Mesendoderm (in vitro differentiated cells): ENCODE results near the gene CADM2.
"Not testable (repeated sequence)": the region's sequence is repeated elsewhere in the genome, so short reads cannot be mapped to it uniquely, and the experiment has no call there.

Experiments used
- DNase-seq: peaks from one replicate; pipeline ENCODE4 v3.0.0; 2013
- H2AK5ac ChIP-seq: 2 replicates; pipeline ENCODE4 v1.6.1; 2013; ENCODE audit warnings: low read length, inconsistent platforms
- H2BK120ac ChIP-seq: 2 replicates; pipeline ENCODE4 v1.6.1; 2013; ENCODE audit warnings: low read depth, mild to moderate bottlenecking, low read length, moderate library complexity, mixed read lengths
- H2BK15ac ChIP-seq: replicated peaks from 2 replicates; pipeline ENCODE4 v1.6.1; 2013; ENCODE audit warnings: low read depth, mild to moderate bottlenecking, moderate library complexity
- H2BK5ac ChIP-seq: 2 replicates; pipeline ENCODE4 v1.6.1; 2013; ENCODE audit warnings: low read length, inconsistent platforms
- H3K18ac ChIP-seq: 2 replicates; pipeline ENCODE4 v1.6.1; 2013; ENCODE audit warnings: mild to moderate bottlenecking, low read length, mixed read lengths
- H3K23ac ChIP-seq: one replicate; pipeline ENCODE4 v1.6.1; 2013; ENCODE audit warnings: low read length
- H3K27ac ChIP-seq: 2 replicates; pipeline ENCODE4 v1.5.1; 2013; ENCODE audit warnings: low read depth, mild to moderate bottlenecking, inconsistent platforms, low read length, moderate library complexity
- H3K27me3 ChIP-seq: 2 replicates; pipeline ENCODE4 v1.6.1; 2013; ENCODE audit warnings: low read length, control low read depth, mild to moderate bottlenecking, inconsistent platforms; ENCODE audit not compliant: insufficient read depth, poor library complexity
- H3K36me3 ChIP-seq: 2 replicates; pipeline ENCODE4 v1.6.1; 2013; ENCODE audit warnings: low read length, inconsistent platforms; ENCODE audit not compliant: control insufficient read depth, insufficient read depth
- H3K4ac ChIP-seq: one replicate; pipeline ENCODE4 v1.6.1; 2013; ENCODE audit warnings: low read depth, mild to moderate bottlenecking, low read length, moderate library complexity
- H3K4me1 ChIP-seq: 2 replicates; pipeline ENCODE4 v1.6.1; 2013; ENCODE audit warnings: low read depth, low read length, inconsistent platforms; ENCODE audit not compliant: control insufficient read depth
- H3K4me2 ChIP-seq: 2 replicates; pipeline ENCODE4 v1.6.1; 2013; ENCODE audit warnings: low read length
- H3K4me3 ChIP-seq: 2 replicates; pipeline ENCODE4 v1.5.1; 2013; ENCODE audit warnings: mild to moderate bottlenecking, low read length
- H3K56ac ChIP-seq: one replicate; pipeline ENCODE4 v1.6.1; 2013; ENCODE audit warnings: low read length
- H3K79me1 ChIP-seq: 2 replicates; pipeline ENCODE4 v1.6.1; 2013; ENCODE audit warnings: low read length, inconsistent platforms
- H3K79me2 ChIP-seq: 2 replicates; pipeline ENCODE4 v1.6.1; 2013; ENCODE audit warnings: mild to moderate bottlenecking, low read length; ENCODE audit not compliant: control insufficient read depth, insufficient read depth
- H3K9ac ChIP-seq: 2 replicates; pipeline ENCODE4 v1.6.1; 2013; ENCODE audit warnings: low read length, inconsistent platforms
- H4K5ac ChIP-seq: one replicate; pipeline ENCODE4 v1.6.1; 2013; ENCODE audit warnings: low read length
- H4K8ac ChIP-seq: one replicate; pipeline ENCODE4 v1.6.1; 2013; ENCODE audit warnings: low read depth, mild to moderate bottlenecking, control low read depth, low read length, moderate library complexity
- WGBS: extraction: QIAGEN DNeasy Blood & Tissue Kit; methylation state at CpG from one replicate; pipeline ENCODE4 v1.1.7; 2013; ENCODE audit warnings: low lambda C conversion rate, missing lambda C conversion rate; ENCODE audit not compliant: insufficient coverage; ENCODE audit errors: extremely low coverage; 5-methylcytosine and 5-hydroxymethylcytosine counted together

The CADM2 gene

DNA sequence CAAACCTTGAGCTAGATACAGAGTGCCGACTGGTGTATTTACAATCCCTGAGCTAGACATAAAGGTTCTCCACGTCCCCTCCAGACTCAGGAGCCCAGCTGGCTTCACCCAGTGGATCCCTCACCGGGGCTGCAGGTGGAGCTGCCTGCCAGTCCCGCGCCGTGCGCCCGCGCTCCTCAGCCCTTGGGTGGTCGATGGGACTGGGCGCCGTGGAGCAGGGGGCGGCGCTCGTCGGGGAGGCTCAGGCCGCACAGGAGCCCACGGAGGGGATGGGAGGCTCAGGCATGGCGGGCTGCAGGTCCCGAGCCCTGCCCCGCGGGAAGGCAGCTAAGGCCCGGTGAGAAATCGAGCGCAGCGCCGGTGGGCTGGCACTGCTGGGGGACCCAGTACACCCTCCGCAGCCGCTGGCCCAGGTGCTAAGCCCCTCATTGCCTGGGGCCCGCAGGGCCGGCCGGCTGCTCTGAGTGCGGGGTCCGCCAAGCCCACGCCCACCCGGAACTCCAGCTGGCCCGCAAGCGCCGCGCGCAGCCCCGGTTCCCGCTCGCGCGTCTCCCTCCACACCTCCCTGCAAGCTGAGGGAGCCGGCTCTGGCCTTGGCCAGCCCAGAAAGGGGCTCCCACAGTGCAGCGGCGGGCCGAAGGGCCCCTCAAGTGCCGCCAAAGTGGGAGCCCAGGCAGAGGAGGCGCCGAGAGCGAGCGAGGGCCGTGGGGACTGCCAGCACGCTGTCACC is 175.1 kb downstream of the CADM2 start:
- H4K5ac ChIP-seq, H3K4me1 ChIP-seq, H2BK5ac ChIP-seq, H3K79me1 ChIP-seq, H4K8ac ChIP-seq, H3K56ac ChIP-seq, DNase-seq, H3K4ac ChIP-seq, H3K4me3 ChIP-seq, H3K27ac ChIP-seq, H3K23ac ChIP-seq, H3K9ac ChIP-seq, H3K79me2 ChIP-seq, H3K36me3 ChIP-seq, H2BK15ac ChIP-seq, H3K4me2 ChIP-seq, H2AK5ac ChIP-seq, H2BK120ac ChIP-seq, H3K27me3 ChIP-seq, H3K18ac ChIP-seq: not testable (repeated sequence)
- no CpG with 5 or more reads among the region's 57 CpGs for WGBS

- Histone ChIP-seq H3K4me3 (no peak overlapping the region), H2AK5ac (no peak overlapping the region), H3K79me1 (no peaks in the 10 kb centered on the region), H3K18ac (no peak overlapping the region), H3K27ac (no peak overlapping the region), H2BK5ac (no peak overlapping the region), H3K36me3 (no peaks in the 10 kb centered on the region), H3K4ac (no peak overlapping the region), H2BK120ac (no peak overlapping the region), H3K79me2 (no peaks in the 10 kb centered on the region), H3K4me2 (no peak overlapping the region), H3K23ac (no peak overlapping the region), H3K56ac (no peak overlapping the region), H4K8ac (no peak overlapping the region), H4K5ac (no peak overlapping the region), H3K9ac (no peak overlapping the region), H3K4me1 (no peaks in the 10 kb centered on the region), H3K27me3 (no peaks in the 10 kb centered on the region), H2BK15ac (no peak overlapping the region)
- no CpG with 5 or more reads among the region's 3 CpGs for WGBS
- no peak for DNase-seq
Measured at GRCh38 chr3:85142626-85143025, 183.8 kb downstream of the CADM2 start.

GRCh38 chr3:85148036-85148435 is 189.2 kb downstream of the CADM2 start:
- no peak overlapping the region for H4K8ac ChIP-seq
- no peaks in the 10 kb centered on the region for H3K79me1 ChIP-seq
- no peak overlapping the region for H4K5ac ChIP-seq
- no peak overlapping the region for H2BK5ac ChIP-seq
- no peak overlapping the region for H3K27ac ChIP-seq
- no peaks in the 10 kb centered on the region for H3K4me1 ChIP-seq
- no peak overlapping the region for H3K56ac ChIP-seq
- no peak overlapping the region for H3K4me2 ChIP-seq
- H3K27me3 ChIP-seq: no peaks in the 10 kb centered on the region
- no peaks in the 10 kb centered on the region for H3K36me3 ChIP-seq
- H2BK15ac ChIP-seq: no peak overlapping the region
- H3K23ac ChIP-seq: no peak overlapping the region
- no peak overlapping the region for H2AK5ac ChIP-seq
- H3K79me2 ChIP-seq: no peaks in the 10 kb centered on the region
- no peak overlapping the region for H3K18ac ChIP-seq
- H3K4me3 ChIP-seq: no peak overlapping the region
- no peak overlapping the region for H2BK120ac ChIP-seq
- no peak overlapping the region for H3K4ac ChIP-seq
- H3K9ac ChIP-seq: no peak overlapping the region
- WGBS: no CpG with 5 or more reads among the region's 3 CpGs
- DNase-seq: no peak

DNA sequence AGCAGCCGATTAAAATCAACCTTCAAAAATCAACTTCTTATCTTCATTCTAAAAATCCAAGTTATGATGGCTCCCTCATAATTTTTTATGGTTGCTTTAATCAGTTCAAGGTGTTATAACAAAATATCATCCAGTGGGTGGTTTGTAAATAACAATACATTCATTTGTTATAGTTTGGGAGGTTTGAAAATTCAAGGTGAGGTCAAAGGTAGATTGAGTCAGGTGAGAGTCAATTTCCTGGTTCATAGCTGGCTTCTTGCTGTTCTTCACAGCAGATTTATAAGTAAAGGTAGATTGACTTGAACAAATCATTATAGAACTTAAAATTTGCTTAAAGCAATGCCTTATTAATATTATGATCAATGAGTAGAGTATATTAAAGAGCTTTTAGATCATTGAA is 192.8 kb downstream of the CADM2 start:
- no peak for DNase-seq
- 100% methylated on average over 1 of the region's 1 CpG for WGBS
- no peaks in the 10 kb centered on the region for H3K36me3 ChIP-seq

GRCh38 chr3:85153279-85153678 is 194.5 kb downstream of the CADM2 start:
- H3K4me1 ChIP-seq, H3K27ac ChIP-seq, H3K9ac ChIP-seq, H3K18ac ChIP-seq, H3K4me2 ChIP-seq, H3K4me3 ChIP-seq, H3K23ac ChIP-seq, H4K8ac ChIP-seq, H3K36me3 ChIP-seq, H3K27me3 ChIP-seq, H4K5ac ChIP-seq, H3K56ac ChIP-seq, H3K79me1 ChIP-seq, H2BK15ac ChIP-seq, H3K4ac ChIP-seq, DNase-seq, H2AK5ac ChIP-seq, H2BK120ac ChIP-seq, H3K79me2 ChIP-seq, H2BK5ac ChIP-seq: not testable (repeated sequence)
- no CpG with 5 or more reads among the region's 7 CpGs for WGBS

More for the DNA sequence above, 192.8 kb downstream of the CADM2 start:
- no peaks in the 10 kb centered on the region for H3K27me3 ChIP-seq
- no peak overlapping the region for H4K8ac ChIP-seq
- H2BK15ac ChIP-seq: no peak overlapping the region
- no peak overlapping the region for H3K9ac ChIP-seq
- no peak overlapping the region for H3K56ac ChIP-seq
- no peak overlapping the region for H2BK120ac ChIP-seq
- no peak overlapping the region for H3K23ac ChIP-seq
- no peak overlapping the region for H2BK5ac ChIP-seq
- no peaks in the 10 kb centered on the region for H3K79me1 ChIP-seq
- H3K27ac ChIP-seq: no peak overlapping the region
- no peaks in the 10 kb centered on the region for H3K79me2 ChIP-seq
- no peak overlapping the region for H3K18ac ChIP-seq
- H3K4ac ChIP-seq: no peak overlapping the region
- no peak overlapping the region for H2AK5ac ChIP-seq
- H3K4me2 ChIP-seq: no peak overlapping the region
- no peak overlapping the region for H4K5ac ChIP-seq
- H3K4me3 ChIP-seq: no peak overlapping the region
- no peaks in the 10 kb centered on the region for H3K4me1 ChIP-seq

DNA sequence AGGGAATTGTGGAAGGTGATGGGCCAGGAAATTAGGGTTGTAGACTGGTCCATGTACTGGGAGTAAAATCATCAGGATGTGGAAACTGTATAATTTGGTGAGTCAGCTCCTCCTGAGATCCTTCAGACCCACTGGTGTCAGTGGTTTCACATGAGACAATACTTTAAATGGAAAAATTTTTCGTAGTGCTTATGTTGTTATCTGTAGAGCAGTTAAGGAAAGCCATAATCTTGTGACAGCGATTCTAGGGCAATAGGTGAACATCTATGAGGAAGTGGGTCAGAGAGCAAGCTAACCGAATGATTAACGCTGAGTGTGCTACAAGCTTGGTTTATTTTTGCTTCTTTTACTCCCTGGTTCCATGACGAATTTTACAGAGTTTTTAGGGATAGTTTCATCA is 200.6 kb downstream of the CADM2 start:
- Histone ChIP-seq H3K36me3 (no peaks in the 10 kb centered on the region), H3K79me1 (no peaks in the 10 kb centered on the region), H2BK5ac (no peak overlapping the region), H3K4ac (no peak overlapping the region), H3K4me3 (no peak overlapping the region), H4K8ac (no peak overlapping the region), H3K27ac (no peak overlapping the region), H3K18ac (no peak overlapping the region), H3K79me2 (no peaks in the 10 kb centered on the region), H3K23ac (no peak overlapping the region), H3K4me2 (no peak overlapping the region), H2BK15ac (no peak overlapping the region), H3K56ac (no peak overlapping the region), H2BK120ac (no peak overlapping the region), H3K9ac (no peak overlapping the region), H3K27me3 (no peaks in the 10 kb centered on the region), H2AK5ac (no peak overlapping the region), H3K4me1 (no peaks in the 10 kb centered on the region), H4K5ac (no peak overlapping the region)
- WGBS: no CpG with 5 or more reads among the region's 5 CpGs
- DNase-seq: no peak
